ENCODE data around the gene ZNF662.

ZNF662 gene

GRCh38 chr3:42887084-42887483 is 18.9 kb upstream of the ZNF662 start:
- no peak for DNase-seq (ENCODE audit: low spot score)

- DNase-seq (ENCODE audit: low spot score), result no peak
Measured at GRCh38 chr3:42891042-42891441, 14.9 kb upstream of the ZNF662 start.

- DNase-seq (ENCODE audit: low spot score), result no peak
Measured at GRCh38 chr3:42892169-42892568, 13.8 kb upstream of the ZNF662 start.

- no peak for DNase-seq (ENCODE audit: low spot score)
Measured at GRCh38 chr3:42892807-42893206, 13.1 kb upstream of the ZNF662 start.

- DNase-seq (ENCODE audit: low spot score), result no peak
Measured at GRCh38 chr3:42894698-42895579, 11.0 kb upstream of the ZNF662 start.

GRCh38 chr3:42895580-42895868 is 10.4 kb upstream of the ZNF662 start:
- DNase-seq (ENCODE audit: low spot score), result no peak

- DNase-seq (ENCODE audit: low spot score), result no peak
Measured at GRCh38 chr3:42898896-42899675, 6.9 kb upstream of the ZNF662 start.

- DNase-seq (ENCODE audit: low spot score), result no peak
Measured at GRCh38 chr3:42900226-42901072, 5.5 kb upstream of the ZNF662 start.

- DNase-seq (ENCODE audit: low spot score), result no peak
Measured at GRCh38 chr3:42901073-42901415, 4.9 kb upstream of the ZNF662 start.

GRCh38 chr3:42902257-42902656 is 3.7 kb upstream of the ZNF662 start:
- no peak for DNase-seq (ENCODE audit: low spot score)

GRCh38 chr3:42904076-42904475 is 1.9 kb upstream of the ZNF662 start:
- DNase-seq (ENCODE audit: low spot score), result no peak

GRCh38 chr3:42905740-42906069 is 237 bp upstream of the ZNF662 start:
- no peak for DNase-seq (ENCODE audit: low spot score)

- DNase-seq (ENCODE audit: low spot score), result no peak
Measured at GRCh38 chr3:42906848-42907183, 874 bp downstream of the ZNF662 start.

GRCh38 chr3:42908675-42909074 is 2.7 kb downstream of the ZNF662 start:
- DNase-seq (ENCODE audit: low spot score), result no peak

GRCh38 chr3:42911551-42911950 is 5.6 kb downstream of the ZNF662 start:
- no peak for DNase-seq (ENCODE audit: low spot score)

GRCh38 chr3:42914771-42915515 is 9.0 kb downstream of the ZNF662 start:
- DNase-seq (ENCODE audit: low spot score), result no peak

GRCh38 chr3:42923606-42924005 is 17.7 kb downstream of the ZNF662 start:
- no peak for DNase-seq (ENCODE audit: low spot score)

GRCh38 chr3:42926310-42926709 is 20.4 kb downstream of the ZNF662 start:
- no peak for DNase-seq (ENCODE audit: low spot score)

GRCh38 chr3:42934111-42934510 is 28.2 kb downstream of the ZNF662 start:
- DNase-seq (ENCODE audit: low spot score), result no peak

GRCh38 chr3:42934910-42935309 is 29.0 kb downstream of the ZNF662 start:
- no peak for DNase-seq (ENCODE audit: low spot score)

- peak; percentile 3 for DNase-seq (ENCODE audit: low spot score)
Measured at GRCh38 chr3:42935472-42935871, 29.5 kb downstream of the ZNF662 start.
